Activated CD4-positive, CD25-positive, alpha-beta regulatory T cell treated with anti-CD3 and anti-CD28 coated beads, Interleukin-2, amount 50 U/mL, for 24 hours (primary cell): ENCODE results near the gene DEDD.
A peak's percentile ranks its signal among the peaks of the same experiment; 100 is the strongest.

Source experiments
- ATAC-seq, 2 donors: fragments of 150-1000 bp; cut with Tn5 transposase; one replicate each; pipeline ENCODE4 v1.10.0; 2021; ENCODE audit warnings: mild to moderate bottlenecking in 1 of 2, moderate library complexity in 1 of 2

The DEDD gene

DNA sequence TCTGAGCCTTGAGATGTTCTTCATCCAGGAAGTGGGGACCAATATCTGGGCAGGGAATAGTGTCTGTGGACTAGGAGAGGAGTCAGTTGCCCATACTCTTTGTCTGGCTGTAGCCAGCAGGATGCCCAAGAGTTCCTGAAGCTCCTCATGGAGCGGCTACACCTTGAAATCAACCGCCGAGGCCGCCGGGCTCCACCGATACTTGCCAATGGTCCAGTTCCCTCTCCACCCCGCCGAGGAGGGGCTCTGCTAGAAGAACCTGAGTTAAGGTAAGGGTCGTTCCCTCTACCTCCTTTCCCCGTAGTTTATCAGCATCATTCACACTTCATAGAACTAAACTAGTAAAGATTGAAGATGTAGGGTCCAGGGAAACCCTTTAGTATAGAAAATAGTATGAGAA, 30.3 kb upstream of the DEDD start:
- no peak for ATAC-seq

DNA sequence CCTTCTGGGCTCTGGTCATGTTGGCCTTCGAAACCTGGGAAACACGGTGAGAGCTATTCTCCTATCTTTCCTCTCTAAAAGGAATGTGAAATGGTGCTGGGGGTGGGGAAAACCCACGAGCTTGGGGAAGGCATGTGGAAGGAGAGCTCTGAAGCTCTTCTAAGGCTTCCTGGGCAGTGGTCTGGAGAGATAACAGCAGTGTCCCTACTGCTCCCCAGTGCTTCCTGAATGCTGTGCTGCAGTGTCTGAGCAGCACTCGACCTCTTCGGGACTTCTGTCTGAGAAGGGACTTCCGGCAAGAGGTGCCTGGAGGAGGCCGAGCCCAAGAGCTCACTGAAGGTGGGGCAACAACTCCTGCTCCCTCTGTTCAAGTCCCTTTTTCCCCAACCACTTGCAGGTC, 29.6 kb upstream of the DEDD start:
- ATAC-seq, result no peak

DNA sequence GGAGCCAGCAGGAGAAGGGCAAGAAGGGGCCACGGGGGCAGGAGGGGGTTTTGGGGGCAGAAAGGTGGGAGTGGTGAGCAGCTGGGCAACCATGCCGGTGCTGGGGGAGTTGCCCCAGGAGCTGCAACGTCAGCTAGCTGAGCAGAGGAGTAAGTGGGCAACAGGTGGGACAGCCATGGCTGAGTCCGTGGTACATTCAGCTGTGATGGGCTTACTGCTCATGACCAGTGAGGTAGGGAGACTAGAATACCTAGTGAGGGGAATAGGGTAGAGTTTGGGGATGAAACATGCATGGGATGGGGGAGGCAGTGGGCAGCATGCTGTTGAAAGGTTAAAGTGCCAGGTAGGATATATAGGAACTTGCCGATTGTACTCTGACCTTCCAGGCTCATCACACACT, 29.2 kb upstream of the DEDD start:
- no peak for ATAC-seq

DNA sequence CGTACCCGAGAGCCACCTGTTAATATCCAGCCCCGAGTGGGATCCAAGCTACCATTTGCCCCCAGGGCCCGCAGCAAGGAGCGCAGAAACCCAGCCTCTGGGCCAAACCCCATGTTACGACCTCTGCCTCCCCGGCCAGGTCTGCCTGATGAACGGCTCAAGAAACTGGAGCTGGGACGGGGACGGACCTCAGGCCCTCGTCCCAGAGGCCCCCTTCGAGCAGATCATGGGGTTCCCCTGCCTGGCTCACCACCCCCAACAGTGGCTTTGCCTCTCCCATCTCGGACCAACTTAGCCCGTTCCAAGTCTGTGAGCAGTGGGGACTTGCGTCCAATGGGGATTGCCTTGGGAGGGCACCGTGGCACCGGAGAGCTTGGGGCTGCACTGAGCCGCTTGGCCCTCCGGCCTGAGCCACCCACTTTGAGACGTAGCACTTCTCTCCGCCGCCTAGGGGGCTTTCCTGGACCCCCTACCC, 28.2 kb upstream of the DEDD start:
- ATAC-seq, result no peak

DNA sequence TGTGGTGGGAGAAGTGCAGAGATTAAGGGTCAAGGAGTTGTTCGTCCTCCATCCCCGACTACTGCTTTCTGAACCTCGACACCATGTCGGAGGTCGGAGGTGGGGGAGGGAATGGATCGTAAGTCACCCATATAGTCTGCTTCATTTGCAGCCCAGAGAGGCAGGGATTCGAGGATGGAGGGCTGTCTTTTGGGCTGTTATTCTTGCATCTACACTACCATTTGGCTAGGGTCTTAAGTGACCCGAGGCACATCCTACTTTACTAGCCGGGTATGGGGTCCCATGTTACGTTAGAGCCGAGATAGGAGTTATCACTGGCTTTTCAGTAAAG, 27.4 kb upstream of the DEDD start:
- ATAC-seq, result no peak

DNA sequence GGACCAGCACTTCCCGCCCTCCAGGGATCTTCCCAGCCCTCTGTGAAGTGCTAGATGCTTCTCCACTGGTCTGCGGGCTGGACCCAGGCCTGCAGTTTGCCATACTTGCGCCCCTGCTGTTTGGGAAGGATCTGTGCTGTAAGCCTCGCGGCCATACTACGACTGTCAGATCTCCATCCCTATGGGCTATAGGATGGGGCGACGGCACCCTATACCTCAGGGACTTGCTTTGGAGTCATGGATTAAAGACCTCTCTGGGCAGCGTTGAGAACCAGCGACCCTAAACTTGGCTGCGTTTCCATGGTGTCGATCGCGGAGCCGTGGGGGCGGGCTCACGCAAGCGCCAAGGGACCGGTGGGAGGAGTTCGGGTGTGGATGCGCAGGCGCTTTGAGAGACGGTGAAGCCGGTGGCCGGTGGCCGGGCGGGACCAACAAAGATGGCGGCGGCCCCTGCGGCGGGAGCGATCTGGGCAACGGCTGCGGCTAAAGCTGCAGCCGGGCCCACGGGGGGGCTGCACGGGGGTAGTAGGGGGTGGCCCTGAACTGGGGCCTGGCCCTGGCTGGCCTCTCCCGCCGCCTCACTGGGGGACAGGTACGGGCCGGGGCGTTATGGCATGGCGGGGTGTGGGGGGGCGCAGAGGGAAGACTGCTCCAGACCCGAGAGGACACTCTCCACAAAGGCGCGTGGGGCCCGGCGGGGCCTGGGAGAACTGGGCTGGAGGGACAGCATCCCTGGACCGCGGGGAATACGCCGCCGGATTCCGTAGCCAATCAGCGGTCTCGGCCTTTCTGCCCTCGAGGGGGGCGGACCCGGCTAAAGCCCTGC, 26.8 kb upstream of the DEDD start, which contains the start of gene USP21:
Gene USP21, plus strand, starts transcription at position 414 of the 826 bp plus-strand sequence. CDS start 1,141 bp downstream, outside the sequence.
- peak; percentile 91 for ATAC-seq

DNA sequence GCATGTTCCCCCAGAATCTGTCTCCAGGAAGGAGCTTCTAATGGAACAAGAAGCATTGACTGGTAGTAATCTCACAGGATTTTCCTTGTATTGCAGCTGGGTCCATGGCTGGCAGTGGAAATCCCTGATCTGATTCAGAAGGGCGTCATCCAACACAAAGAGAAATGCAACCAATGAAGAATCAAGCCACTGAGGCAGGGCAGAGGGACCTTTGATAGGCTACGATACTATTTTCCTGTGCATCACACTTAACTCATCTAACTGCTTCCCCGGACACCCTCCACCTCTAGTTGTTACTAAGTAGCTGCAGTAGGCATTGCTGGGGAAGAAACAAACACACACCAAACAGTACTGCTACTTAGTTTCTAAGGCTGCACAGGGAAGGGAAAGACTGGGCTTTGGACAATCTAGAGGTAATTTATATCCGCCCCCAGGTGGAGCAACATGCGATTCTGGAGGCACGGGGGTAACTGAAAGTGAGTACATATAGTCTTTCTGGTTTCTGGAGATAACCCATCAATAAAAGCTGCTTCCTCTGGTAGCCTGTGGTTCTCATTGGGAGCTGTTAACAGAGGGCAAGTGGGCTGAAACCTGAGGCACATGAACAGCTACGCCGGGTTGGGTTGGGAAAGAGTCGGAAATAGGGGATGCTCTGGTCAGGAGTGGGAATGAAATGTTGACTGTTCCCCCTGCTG, 26.0 kb upstream of the DEDD start:
- ATAC-seq, result no peak

DNA sequence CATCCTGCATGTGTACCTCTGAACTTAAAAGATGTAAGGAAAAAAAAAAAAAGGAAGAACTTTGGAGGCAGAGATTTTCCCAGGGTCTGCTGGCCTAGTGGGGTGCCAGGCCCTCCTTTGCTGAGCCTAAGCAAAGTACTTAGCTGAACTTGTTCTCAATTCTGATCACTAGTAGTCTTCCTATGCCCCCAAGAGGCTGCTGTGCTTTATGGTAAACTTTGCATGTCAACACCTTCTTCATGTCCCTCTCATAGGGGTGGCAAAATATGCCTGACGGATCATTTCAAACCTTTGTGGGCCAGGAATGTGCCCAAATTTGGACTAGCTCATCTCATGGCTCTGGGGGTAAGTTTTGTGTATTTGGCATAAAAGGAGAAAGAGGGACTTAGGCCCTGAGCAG, 25.4 kb upstream of the DEDD start:
- ATAC-seq, result no peak

DNA sequence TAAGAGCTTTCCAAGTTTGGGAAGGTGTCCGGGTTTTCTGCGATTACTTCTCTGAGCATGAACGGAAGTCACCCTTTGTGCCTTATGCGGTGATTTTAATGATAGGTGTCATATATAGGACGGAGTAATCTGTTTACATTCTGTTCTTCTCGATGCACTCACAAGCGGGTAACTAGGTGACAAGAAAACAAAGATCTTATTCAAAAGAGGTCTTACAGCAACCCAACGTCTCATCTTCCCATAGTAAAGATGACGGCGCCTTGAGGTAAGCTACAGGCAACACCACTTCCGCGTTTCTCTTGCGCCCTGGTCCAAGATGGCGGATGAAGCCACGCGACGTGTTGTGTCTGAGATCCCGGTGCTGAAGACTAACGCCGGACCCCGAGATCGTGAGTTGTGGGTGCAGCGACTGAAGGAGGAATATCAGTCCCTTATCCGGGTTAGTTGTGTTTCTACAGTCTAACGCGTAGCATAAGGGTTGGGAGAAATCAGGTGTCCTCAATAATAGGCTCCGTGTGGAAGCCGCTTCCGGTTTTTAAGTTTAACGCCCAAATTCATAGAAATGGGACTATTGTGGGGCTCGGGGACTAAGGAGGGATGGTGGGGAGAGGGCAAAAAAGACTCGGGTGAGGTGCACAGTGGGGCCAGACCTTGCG, 21.3 kb upstream of the DEDD start, which contains the start of gene UFC1:
Gene UFC1, plus strand, starts transcription at position 297 of the 656 bp plus-strand sequence. Its CDS starts 20 bp downstream, at position 317.
- ATAC-seq, result peak; percentile 92 to 96

DNA sequence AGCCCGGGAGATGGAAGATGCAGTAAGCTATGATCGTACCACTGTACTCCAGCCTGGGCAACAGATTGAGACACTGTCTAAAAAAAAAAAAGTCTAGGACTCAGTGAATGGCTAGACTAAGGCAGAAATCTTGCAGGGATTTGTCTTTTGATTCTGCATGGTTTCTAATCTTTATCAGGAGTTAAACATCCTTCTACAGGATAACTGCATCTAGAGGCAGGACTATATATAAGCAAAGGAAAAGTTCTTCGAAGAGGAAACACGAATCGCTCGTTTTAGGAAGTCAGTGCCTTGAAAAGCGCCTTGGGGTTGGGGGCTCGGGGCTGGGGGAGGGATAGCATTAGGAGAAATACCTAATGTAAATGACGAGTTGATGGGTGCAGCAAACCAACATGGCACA, 20.7 kb upstream of the DEDD start:
- peak in 1 of 2 donors; percentile 2 for ATAC-seq

DNA sequence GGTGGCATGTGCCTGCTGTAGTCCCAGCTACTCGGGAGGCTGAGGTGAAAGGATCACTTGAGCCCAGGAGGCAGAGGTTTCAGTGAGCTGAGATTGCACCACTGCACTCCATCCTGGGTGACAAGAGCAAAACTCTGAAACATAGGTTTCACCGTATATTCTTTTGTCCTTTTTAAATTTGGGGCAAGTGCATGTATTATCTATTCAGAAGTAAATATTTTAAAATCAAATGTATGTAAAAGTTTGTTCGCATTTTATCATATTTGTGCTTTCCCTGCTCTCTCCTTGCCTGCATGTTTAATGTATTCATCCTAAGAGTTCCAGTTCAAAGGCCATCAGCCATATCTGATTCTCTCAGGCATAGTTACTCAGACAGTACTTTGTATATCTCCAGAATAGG, 13.4 kb upstream of the DEDD start:
- ATAC-seq, result no peak

DNA sequence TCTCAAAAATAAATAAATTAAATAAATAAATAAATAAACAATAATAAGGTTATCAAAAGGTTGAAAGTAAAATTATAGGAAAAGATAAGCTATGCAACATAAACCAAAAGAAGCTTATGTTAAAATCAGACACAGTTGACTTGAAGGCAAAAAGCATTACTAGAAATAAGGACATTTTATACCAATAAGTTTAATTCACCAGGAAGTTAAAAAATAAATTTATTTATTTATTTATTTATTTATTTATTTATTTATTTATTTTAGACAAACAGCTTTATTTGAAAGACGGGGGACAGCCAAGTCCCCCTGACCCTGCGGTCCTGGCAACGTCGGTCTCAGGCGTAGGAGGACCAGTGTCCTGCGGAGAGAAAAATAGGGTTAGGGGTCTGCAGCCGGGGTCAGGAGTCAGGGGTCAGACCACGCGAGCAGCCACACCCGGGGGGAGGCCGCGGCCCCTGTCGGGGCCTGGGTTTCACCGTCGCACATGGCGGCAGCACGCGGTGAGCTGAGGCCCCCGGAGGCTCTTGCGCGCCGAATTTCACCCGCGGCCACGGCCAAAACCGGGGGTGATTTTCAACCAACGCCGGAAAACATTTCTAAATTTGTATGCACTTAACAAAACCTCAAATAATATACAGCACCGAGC, 8.4 kb upstream of the DEDD start:
- no peak for ATAC-seq

DNA sequence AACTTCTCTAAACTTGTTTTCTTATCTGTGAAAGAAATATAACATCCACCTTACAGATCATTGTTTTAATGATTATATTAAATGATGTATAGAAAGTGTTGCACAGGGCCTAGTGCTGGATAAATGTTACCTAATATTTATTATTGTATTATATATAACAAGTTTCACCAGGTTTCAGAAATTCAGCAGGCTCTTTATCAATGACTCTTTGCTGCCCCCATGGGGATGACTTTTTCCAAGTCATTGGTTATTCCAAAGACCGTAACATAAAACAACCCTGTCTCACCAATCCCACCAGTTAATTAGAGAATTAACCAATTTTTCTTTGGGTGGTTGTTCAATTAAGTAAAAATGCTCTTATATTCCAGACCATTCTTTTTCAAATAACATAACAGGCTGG, 7.3 kb upstream of the DEDD start:
- peak in 1 of 2 donors; percentile 17 for ATAC-seq

DNA sequence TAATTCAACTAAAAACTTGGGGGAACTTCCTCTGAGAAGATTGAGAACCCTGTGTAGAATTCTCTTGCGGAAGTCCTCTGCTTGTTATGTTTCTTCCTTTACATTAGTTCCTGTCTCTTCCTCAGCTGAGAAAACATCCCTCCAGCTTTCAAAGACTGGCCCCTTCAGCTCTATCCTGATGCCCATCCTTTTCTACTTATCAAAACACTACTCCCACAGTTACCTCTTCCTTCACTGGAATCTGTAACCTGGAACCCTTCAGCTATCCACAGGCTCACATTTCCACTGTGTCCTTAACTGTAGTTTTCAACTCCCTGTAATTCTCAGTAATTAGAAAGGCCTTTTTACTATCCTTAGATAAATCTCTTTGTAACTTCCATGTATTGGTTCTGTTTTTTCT, 6.0 kb upstream of the DEDD start:
- no peak for ATAC-seq

DNA sequence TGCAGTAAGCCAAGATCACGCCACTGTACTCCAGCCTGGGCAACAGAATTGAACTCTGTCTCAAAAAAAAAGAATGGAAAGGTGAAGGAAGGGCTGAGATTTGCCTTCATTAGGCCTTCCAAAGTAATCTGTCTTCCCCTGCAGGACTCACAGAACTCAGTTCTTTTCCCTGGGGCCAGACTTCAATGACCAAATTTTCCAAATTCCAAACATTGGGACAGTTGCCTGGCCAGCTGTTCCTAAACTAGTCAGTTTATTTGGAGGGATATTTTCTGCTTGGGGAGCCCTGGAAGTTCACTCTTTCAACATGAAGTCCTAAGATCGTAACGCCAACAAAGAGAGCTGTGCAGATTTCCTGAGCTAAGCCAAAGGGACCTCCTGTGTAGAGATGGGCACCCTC, 5.4 kb upstream of the DEDD start:
- no peak for ATAC-seq

DNA sequence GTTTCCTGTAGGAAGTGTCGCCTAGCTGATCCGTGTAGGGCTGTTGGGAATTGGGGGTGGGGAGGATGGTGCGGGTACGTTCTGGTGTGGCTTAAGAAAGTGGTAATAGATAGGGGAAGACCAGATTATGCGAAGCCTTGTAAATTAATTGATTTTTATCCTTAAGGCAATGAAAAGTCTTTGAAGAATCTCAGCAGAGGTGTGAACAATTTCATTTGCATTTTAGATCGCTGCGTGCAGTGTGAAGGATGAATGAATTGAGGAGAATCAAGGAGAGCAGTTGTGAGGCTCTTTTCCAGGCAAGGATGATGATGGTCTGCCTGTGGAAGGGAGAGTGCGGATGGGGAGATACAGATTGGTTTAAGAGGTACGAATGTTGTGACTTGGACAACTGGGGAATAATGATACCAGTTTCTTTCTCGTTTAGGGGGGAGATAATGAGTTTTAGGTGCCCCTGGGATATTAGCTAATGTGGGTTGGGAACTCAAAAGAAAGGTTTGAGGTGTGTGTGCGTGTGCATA, 813 bp upstream of the DEDD start:
- ATAC-seq, result no peak

DNA sequence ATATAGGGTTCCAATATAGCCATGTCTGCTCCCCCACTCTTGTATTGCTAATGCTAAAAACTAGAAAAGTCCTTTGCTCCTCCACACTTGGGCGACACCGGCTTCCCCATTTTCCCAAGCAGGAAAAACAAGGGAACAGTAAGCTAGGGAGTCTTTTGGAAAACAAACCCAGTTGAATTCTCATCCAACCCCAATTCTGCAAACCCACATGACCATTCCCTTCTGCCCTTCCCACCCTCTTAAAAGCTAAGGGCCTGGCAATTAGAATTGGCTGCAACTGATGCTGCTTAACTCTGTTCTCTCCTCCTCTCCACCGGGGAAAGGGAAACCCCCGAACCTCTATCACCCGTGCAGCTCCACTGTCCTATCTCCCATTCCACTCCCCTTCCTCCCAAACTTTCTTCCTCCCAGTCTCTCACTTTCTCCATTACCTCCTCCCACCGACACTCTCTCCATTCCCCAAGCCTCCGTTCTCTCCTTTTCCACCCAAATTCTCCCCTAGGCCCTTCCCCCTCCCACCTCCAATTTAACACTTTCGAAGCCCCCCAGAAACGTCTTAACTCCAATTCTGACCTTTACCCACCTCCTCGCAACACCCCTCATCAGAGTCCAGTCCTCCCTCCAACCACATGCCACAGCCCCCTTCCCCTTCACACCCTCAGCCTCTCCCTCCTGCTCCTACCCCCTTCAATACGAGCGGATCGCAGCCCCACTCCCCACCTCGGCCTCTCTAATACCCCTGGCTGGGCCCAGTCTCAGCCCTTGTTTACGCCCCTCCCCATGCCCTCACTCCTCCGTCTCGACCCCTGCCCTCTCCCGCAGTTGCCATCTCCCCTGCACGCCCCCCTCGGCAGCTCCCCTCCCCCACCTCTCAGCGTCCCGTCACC, 701 bp downstream of the DEDD start:
- ATAC-seq, result no peak

DNA sequence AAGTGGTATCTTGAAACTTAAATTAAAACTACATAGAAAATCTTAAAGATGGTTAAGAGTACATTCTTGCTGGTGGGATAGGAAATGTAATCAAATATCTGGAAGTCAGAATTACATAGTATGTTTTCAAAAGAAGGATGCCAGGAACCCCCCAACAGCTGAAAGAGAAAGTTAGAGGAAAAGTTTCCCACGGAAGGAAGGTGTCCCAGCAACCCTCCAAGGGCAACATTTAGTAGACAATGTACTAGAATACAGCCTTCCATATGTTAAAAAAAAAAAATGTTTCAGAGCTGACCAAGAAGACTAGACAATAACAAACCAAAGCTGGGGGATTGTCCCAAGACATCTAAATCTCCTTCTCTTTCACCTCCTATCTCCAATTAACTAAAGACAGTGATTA, 2.2 kb downstream of the DEDD start:
- ATAC-seq, result no peak

DNA sequence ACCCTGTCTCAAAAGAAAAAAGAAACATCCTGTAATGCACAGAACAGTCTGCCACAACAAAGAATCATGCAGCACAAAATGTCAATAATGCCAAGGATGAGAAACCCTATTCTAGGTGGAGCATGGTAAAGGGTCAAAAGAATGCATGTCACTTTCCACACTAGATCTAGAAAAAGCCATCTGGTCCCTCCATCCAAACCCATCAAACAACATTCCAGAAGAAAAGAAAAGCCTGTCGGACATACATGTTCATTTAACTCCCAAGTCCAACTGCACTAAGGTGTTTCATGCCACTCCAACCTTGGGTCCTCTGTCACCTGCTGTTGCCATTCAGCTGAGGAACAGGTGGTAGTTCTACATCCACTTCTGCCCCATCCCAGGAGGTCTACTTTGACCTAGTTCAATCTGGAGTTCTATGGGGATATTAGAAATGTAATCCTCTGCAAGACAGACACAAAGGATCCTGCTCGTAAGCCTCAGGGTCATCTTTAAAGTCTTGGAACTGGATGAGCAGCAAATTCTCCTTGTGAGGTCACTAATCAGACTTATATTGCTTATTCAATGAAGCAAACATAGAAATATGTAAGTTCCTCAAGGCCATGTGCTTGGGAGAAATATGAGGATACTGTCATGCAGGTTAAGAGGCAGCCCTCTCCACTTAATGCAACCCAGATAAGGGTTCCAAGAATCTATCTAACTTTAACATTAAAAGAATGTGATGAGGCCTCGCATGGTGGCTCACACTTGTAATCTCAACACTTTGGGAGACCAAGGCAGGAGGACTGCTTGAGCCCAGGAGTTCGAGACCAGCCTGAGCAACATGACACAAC, 3.7 kb downstream of the DEDD start:
- ATAC-seq, result no peak

DNA sequence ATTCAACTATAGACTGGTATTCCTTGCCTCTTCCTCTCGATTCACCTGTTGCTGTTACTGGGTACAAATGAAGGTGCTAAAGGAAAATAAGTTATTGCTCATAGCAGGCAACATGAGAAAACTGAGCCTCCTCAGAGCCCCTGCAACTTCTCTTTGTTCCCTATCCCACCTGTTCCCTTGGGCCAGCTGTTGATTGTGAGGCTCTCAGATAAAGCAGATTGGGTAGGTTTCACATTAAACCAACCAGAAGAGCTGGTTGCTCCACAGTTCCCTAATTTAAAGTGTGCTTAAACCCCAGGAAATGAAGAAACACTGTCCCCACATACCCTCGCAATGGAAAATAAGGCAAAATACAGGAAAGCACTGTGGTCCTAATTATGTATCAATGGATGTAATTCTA, 4.8 kb downstream of the DEDD start:
- ATAC-seq, result no peak

DNA sequence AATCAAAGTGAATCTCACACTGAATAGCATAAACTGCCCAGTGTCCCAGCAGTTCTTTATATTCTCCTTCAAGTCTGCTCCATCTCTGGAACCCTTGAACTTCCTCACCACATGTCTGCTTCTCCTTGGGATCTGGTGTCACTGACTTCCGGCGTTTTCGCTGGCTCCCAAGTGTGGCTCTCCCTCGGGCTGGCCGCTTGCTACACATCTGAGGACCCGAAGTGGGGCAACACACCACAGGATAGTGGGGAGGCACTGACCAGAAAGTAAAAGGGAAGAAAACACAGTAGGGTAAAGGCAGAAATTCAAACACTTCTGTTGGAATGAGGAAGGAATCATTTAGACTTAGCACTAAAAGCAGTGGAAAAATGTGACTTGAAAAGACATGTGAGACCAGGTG, 9.5 kb downstream of the DEDD start:
- ATAC-seq, result no peak
